Colonic mucosa (tissue), 4 donors: ENCODE measurements around the gene CALM1. TPM values are rescaled to one million over a fixed set of nuclear protein-coding genes. Genes with fewer than 3 reads are reported as not detected.

Experiments
- DNase-seq: peaks from one replicate; pipeline ENCODE4 v3.0.0-alpha.2; 2020
- H3K27ac ChIP-seq: fragments of 200-600 bp; one replicate; pipeline ENCODE4 v1.8.0; 2021
- H3K27me3 ChIP-seq: fragments of 200-600 bp; one replicate; pipeline ENCODE4 v1.8.0; 2021
- H3K36me3 ChIP-seq: fragments of 200-600 bp; one replicate; pipeline ENCODE4 v1.8.0; 2021
- H3K4me1 ChIP-seq: fragments of 200-600 bp; one replicate; pipeline ENCODE4 v1.8.0; 2021; ENCODE audit warnings: mild to moderate bottlenecking
- H3K4me3 ChIP-seq: fragments of 200-600 bp; one replicate; pipeline ENCODE4 v1.8.0; 2021
- H3K9ac ChIP-seq, 2 donors: one replicate each; pipeline ENCODE4 v1.7.0; 2013; ENCODE audit warnings: control low read depth in 2 of 2, low read depth in 2 of 2, low read length in 2 of 2
- H3K9me3 ChIP-seq: fragments of 200-600 bp; one replicate; pipeline ENCODE4 v1.8.0; 2021
- CTCF ChIP-seq: fragments of 200-600 bp; IDR thresholded peaks from one replicate; pipeline ENCODE4 v1.8.0; 2022; ENCODE audit warnings: antibody characterized with exemption, mild to moderate bottlenecking
- intact Hi-C: fragments of 100-400 bp; cut with DNase I; formaldehyde crosslinking; loops from one replicate; pipeline ENCODE4 v1.14.1; 2022
- total RNA-seq, 2 donors: library from RNA; stranded (reverse); fragmentation: NEBNext Ultra II Directional in 1 of 2; extraction: Animal tissue kit (Norgen Biotek cat#: 25700) in 1 of 2; gene quantifications; one replicate each; pipeline ENCODE4 v1.2.1, GENCODE V29; 2021
- donor health status: healthy.
- donor health status: DM: no; HTN: no; CAD: no.
- donor health status: DM: no; HTN: no; CAD: no.

The CALM1 gene
- total RNA-seq, 2 donors from 2014 or later: 676 to 714 TPM

- no peaks in the 10 kb centered on the region for H3K9me3 ChIP-seq
- intact Hi-C loops: loop anchor here (5.0 kb wide), 1 partner anchor 97 kb away; no protein-coding TSS in a partner anchor
- peak overlapping the region; percentile 84 to 97 for H3K9ac ChIP-seq
- peak overlapping the region; percentile 83 for H3K4me3 ChIP-seq
- H3K27me3 ChIP-seq: no peaks in the 10 kb centered on the region
- no peak for TF ChIP-seq CTCF
- peak overlapping the region; percentile 95 for H3K27ac ChIP-seq
- H3K4me1 ChIP-seq: peaks cover 8% of the 10 kb centered on the region
- no peak for DNase-seq
- peaks cover 16% of the 10 kb centered on the region for H3K36me3 ChIP-seq
These were observed 2.2 kb downstream of the CALM1 start for GRCh38 chr14:90398841-90399540.

GRCh38 chr14:90399541-90400444 is 3.0 kb downstream of the CALM1 start:
- H3K4me3 ChIP-seq: peak overlapping the region; percentile 83
- peak; percentile 100 for TF ChIP-seq CTCF
- intact Hi-C loops: loop anchor here (5.0 kb wide), 3 partner anchors 97 to 298 kb away; no protein-coding TSS in a partner anchor
- peak overlapping the region; percentile 95 for H3K27ac ChIP-seq
- no peaks in the 10 kb centered on the region for H3K9me3 ChIP-seq
- H3K9ac ChIP-seq: peak overlapping the region in 1 of 2 donors; percentile 97
- DNase-seq: peak; percentile 92
- H3K27me3 ChIP-seq: no peaks in the 10 kb centered on the region
- H3K4me1 ChIP-seq: peaks cover 8% of the 10 kb centered on the region
- H3K36me3 ChIP-seq: peaks cover 24% of the 10 kb centered on the region

- intact Hi-C loops: loop anchor here (5.0 kb wide), 2 partner anchors 116 to 296 kb away; no protein-coding TSS in a partner anchor
- no peak overlapping the region for H3K27ac ChIP-seq
- no peaks in the 10 kb centered on the region for H3K27me3 ChIP-seq
- H3K4me1 ChIP-seq: peaks cover 8% of the 10 kb centered on the region
- H3K9ac ChIP-seq: no peak overlapping the region
- no peaks in the 10 kb centered on the region for H3K9me3 ChIP-seq
- TF ChIP-seq CTCF: no peak
- peaks cover 30% of the 10 kb centered on the region for H3K36me3 ChIP-seq
- H3K4me3 ChIP-seq: no peak overlapping the region
- DNase-seq: no peak
These were observed 4.2 kb downstream of the CALM1 start for GRCh38 chr14:90400904-90401561.

- intact Hi-C loops: loop anchor here (5.0 kb wide), 2 partner anchors 115 to 295 kb away; no protein-coding TSS in a partner anchor
- H3K36me3 ChIP-seq: peaks cover 30% of the 10 kb centered on the region
- no peak for DNase-seq
- no peaks in the 10 kb centered on the region for H3K9me3 ChIP-seq
- peaks cover 8% of the 10 kb centered on the region for H3K4me1 ChIP-seq
- TF ChIP-seq CTCF: no peak
- H3K27me3 ChIP-seq: no peaks in the 10 kb centered on the region
- peak overlapping the region in 1 of 2 donors; percentile 24 for H3K9ac ChIP-seq
- no peak overlapping the region for H3K27ac ChIP-seq
- H3K4me3 ChIP-seq: no peak overlapping the region
These were observed 5.2 kb downstream of the CALM1 start for GRCh38 chr14:90402016-90402415.

- no peaks in the 10 kb centered on the region for H3K27me3 ChIP-seq
- no peak for TF ChIP-seq CTCF
- no peak for DNase-seq
- H3K4me3 ChIP-seq: no peak overlapping the region
- H3K4me1 ChIP-seq: peaks cover 8% of the 10 kb centered on the region
- no peaks in the 10 kb centered on the region for H3K9me3 ChIP-seq
- H3K9ac ChIP-seq: no peak overlapping the region
- no peak overlapping the region for H3K27ac ChIP-seq
- intact Hi-C loops: loop anchor here (5.0 kb wide), 2 partner anchors 114 to 294 kb away; no protein-coding TSS in a partner anchor
- H3K36me3 ChIP-seq: peaks cover 30% of the 10 kb centered on the region
These were observed 6.2 kb downstream of the CALM1 start for GRCh38 chr14:90403065-90403464.
